ENCODE measurements around the gene MEG3. TPM values are rescaled to one million over a fixed set of nuclear protein-coding genes. Genes with fewer than 3 reads are reported as not detected.

MEG3 gene
- total and polyA plus RNA-seq, 2 donors (not counting 3 experiments of a cell fraction or from before 2014, with no cell fraction given), result 378 to 508 TPM

DNA sequence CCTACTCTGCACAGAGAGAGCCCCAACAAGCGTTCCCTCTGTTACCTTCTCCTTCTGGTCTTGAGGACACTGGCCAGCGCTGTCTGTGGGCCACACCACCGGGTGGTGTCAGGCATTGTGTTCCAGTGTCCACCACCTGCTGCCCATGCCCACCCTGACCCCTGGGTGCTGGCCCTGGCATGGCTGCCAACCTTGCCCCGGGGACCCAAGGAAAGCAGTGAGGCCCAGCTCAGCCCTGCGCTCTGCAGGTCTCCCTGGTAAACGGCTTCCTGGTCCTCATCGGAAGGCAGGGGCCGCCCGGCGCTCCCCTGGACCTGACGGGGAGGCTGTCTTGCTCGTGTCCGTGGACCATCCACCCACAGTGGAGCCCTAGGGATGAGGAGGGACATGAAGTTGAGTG is 21.8 kb upstream of the MEG3 start:
- ChIA-PET POLR2A (no interaction called here), CTCF (interaction anchor here (0.9 kb wide), 2 partner anchors 15 to 94 kb away, joined by 3 read pairs; no protein-coding TSS in a partner anchor)
- dilution Hi-C loops (cut with MboI; ENCODE audit: extremely low pct_ligation_motif_present, low sequenced_read_pairs) (no loop called here), intact Hi-C loops (cut with micrococcal nuclease) (no loop called here)
- no peak for TF ChIP-seq JUN (IDR thresholded peaks at IDR 0.05; ENCODE audit: borderline replicate concordance, insufficient read depth, insufficient read length, low read depth)
- TF ChIP-seq, protein P1, sequence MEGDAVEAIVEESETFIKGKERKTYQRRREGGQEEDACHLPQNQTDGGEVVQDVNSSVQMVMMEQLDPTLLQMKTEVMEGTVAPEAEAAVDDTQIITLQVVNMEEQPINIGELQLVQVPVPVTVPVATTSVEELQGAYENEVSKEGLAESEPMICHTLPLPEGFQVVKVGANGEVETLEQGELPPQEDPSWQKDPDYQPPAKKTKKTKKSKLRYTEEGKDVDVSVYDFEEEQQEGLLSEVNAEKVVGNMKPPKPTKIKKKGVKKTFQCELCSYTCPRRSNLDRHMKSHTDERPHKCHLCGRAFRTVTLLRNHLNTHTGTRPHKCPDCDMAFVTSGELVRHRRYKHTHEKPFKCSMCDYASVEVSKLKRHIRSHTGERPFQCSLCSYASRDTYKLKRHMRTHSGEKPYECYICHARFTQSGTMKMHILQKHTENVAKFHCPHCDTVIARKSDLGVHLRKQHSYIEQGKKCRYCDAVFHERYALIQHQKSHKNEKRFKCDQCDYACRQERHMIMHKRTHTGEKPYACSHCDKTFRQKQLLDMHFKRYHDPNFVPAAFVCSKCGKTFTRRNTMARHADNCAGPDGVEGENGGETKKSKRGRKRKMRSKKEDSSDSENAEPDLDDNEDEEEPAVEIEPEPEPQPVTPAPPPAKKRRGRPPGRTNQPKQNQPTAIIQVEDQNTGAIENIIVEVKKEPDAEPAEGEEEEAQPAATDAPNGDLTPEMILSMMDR (IDR thresholded peaks at IDR 0.05; ENCODE audit: extremely low read depth in 1 of 2, insufficient read depth in 1 of 2, low read depth in 1 of 2, low read length in 2 of 2), result no peak
- no peak for TF ChIP-seq POLR2AphosphoS5 (IDR thresholded peaks at IDR 0.05; ENCODE audit: insufficient read depth, low read depth, low read length)
- TF ChIP-seq GATA2 (IDR thresholded peaks at IDR 0.05; ENCODE audit: insufficient read depth, insufficient read length, low read depth, low read length), result no peak
- no peak for TF ChIP-seq FOS (IDR thresholded peaks at IDR 0.05; ENCODE audit: borderline replicate concordance, insufficient read depth, low read length)
- TF ChIP-seq POLR2A (IDR thresholded peaks at IDR 0.05; ENCODE audit: low read depth, low read length), result no peak
- TF ChIP-seq, protein P2, sequence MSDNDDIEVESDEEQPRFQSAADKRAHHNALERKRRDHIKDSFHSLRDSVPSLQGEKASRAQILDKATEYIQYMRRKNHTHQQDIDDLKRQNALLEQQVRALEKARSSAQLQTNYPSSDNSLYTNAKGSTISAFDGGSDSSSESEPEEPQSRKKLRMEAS (IDR thresholded peaks at IDR 0.05; ENCODE audit: insufficient read depth, insufficient read length), result no peak
- Histone ChIP-seq H3K79me2 (ENCODE audit: control insufficient read depth, insufficient read depth, low read length) (no peaks in the 10 kb centered on the region), H3K9me1 (replicated peaks; ENCODE audit: control insufficient read depth, extremely low read depth, insufficient read depth, low read length) (no peaks in the 10 kb centered on the region), H3K9ac (replicated peaks; ENCODE audit: extremely low read depth, insufficient read depth, low read length) (no peak overlapping the region), H3K36me3 (ENCODE audit: control insufficient read depth in 2 of 2, extremely low read depth in 1 of 2, insufficient read depth in 2 of 2, low read length in 2 of 2) (no peaks in the 10 kb centered on the region), H3K9me3 (replicated peaks; ENCODE audit: control insufficient read depth, insufficient read depth, low read length) (no peaks in the 10 kb centered on the region), H3K27me3 (ENCODE audit: control insufficient read depth in 2 of 2, insufficient read depth in 2 of 2, low read length in 2 of 2) (peaks cover 0 to 6% of the 10 kb centered on the region in 2 experiments), H3K4me1 (ENCODE audit: control insufficient read depth, extremely low read depth, insufficient read depth, low read length) (no peaks in the 10 kb centered on the region), H2AFZ (ENCODE audit: low read depth, low read length) (no peak overlapping the region), H3K27ac (ENCODE audit: insufficient read depth, low read depth, low read length) (no peak overlapping the region), H3K4me3 (replicated peaks in 1 of 3; ENCODE audit: insufficient read depth in 1 of 3, low read depth in 1 of 3, low read length in 3 of 3) (no peak overlapping the region), H3K4me2 (ENCODE audit: insufficient read depth, low read length) (no peak overlapping the region), H4K20me1 (replicated peaks; ENCODE audit: control insufficient read depth, extremely low read depth, insufficient read depth, low read length) (no peaks in the 10 kb centered on the region)
- no peak for DNase-seq (ENCODE audit: low read depth, low spot score)
- no peak for FAIRE-seq
- no TSS peak for BruUV-seq (replicated peaks)
